Ectodermal cell (in vitro differentiated cells): ENCODE data around the gene ST6GALNAC6.
"Not testable (repeated sequence)": the region's sequence is repeated elsewhere in the genome, so short reads cannot be mapped to it uniquely, and the experiment has no call there.

ENCODE experiments used
- H3K27ac ChIP-seq: 2 replicates; pipeline ENCODE4 v1.7.0; 2013; ENCODE audit warnings: mild to moderate bottlenecking, low read depth, low read length; ENCODE audit not compliant: insufficient read depth, poor library complexity, severe bottlenecking
- H3K27me3 ChIP-seq: 2 replicates; pipeline ENCODE4 v1.7.0; 2013; ENCODE audit warnings: mild to moderate bottlenecking, low read length; ENCODE audit not compliant: insufficient read depth, control insufficient read depth, poor library complexity, severe bottlenecking
- H3K36me3 ChIP-seq: one replicate; pipeline ENCODE4 v1.7.0; 2013; ENCODE audit warnings: low read length; ENCODE audit not compliant: control insufficient read depth, insufficient read depth
- H3K4me1 ChIP-seq: one replicate; pipeline ENCODE4 v1.7.0; 2013; ENCODE audit warnings: low read length; ENCODE audit not compliant: control insufficient read depth, insufficient read depth
- H3K4me3 ChIP-seq: 2 replicates; pipeline ENCODE4 v1.7.0; 2013; ENCODE audit warnings: low read depth, low read length, control low read depth; ENCODE audit not compliant: insufficient read depth
- H3K9me3 ChIP-seq: 2 replicates; pipeline ENCODE4 v1.7.0; 2013; ENCODE audit warnings: mild to moderate bottlenecking, low read length, moderate library complexity; ENCODE audit not compliant: control insufficient read depth
- WGBS, 2 experiments: methylation state at CpG; one replicate each; pipeline ENCODE4 v1.1.7; 2013; ENCODE audit warnings: missing lambda C conversion rate in 2 of 2; 5-methylcytosine and 5-hydroxymethylcytosine counted together

The ST6GALNAC6 gene

GRCh38 chr9:127844821-127845359, 54.5 kb downstream of the ST6GALNAC6 start:
- Histone ChIP-seq H3K4me1 (peaks cover 5% of the 10 kb centered on the region), H3K36me3 (no peaks in the 10 kb centered on the region), H3K27me3 (no peaks in the 10 kb centered on the region), H3K27ac (no peak overlapping the region), H3K4me3 (no peak overlapping the region), H3K9me3 (no peaks in the 10 kb centered on the region)
- whole genome bisulfite sequencing, 2 experiments = 78 to 81% methylated on average over 16 of the region's 16 CpGs

- no peak overlapping the region for H3K4me3 ChIP-seq
- WGBS, 2 experiments = 93 to 96% methylated on average over 15 of the region's 15 CpGs
- peaks cover 15% of the 10 kb centered on the region for H3K4me1 ChIP-seq
- no peaks in the 10 kb centered on the region for H3K9me3 ChIP-seq
- no peak overlapping the region for H3K27ac ChIP-seq
- H3K27me3 ChIP-seq = no peaks in the 10 kb centered on the region
- no peaks in the 10 kb centered on the region for H3K36me3 ChIP-seq
Observed at GRCh38 chr9:127841087-127841835, 58.1 kb downstream of the ST6GALNAC6 start.

GRCh38 chr9:127838375-127839078, 60.9 kb downstream of the ST6GALNAC6 start:
- Histone ChIP-seq H3K36me3 (no peaks in the 10 kb centered on the region), H3K4me1 (peaks cover 19% of the 10 kb centered on the region), H3K9me3 (no peaks in the 10 kb centered on the region), H3K27me3 (no peaks in the 10 kb centered on the region), H3K27ac (no peak overlapping the region), H3K4me3 (no peak overlapping the region)
- WGBS, 2 experiments = 80 to 82% methylated on average over 18 of the region's 18 CpGs

GRCh38 chr9:127837346-127837745, 62.1 kb downstream of the ST6GALNAC6 start:
- H3K27me3 ChIP-seq = no peaks in the 10 kb centered on the region
- peaks cover 19% of the 10 kb centered on the region for H3K4me1 ChIP-seq
- H3K4me3 ChIP-seq = no peak overlapping the region
- no peaks in the 10 kb centered on the region for H3K9me3 ChIP-seq
- 90 to 91% methylated on average over 4 of the region's 4 CpGs for WGBS, 2 experiments
- no peaks in the 10 kb centered on the region for H3K36me3 ChIP-seq
- H3K27ac ChIP-seq = no peak overlapping the region

- 90 to 94% methylated on average over 3 of the region's 3 CpGs for WGBS, 2 experiments
- not testable (repeated sequence) for H3K4me3 ChIP-seq, H3K27ac ChIP-seq
Observed at GRCh38 chr9:127836561-127836960, 62.8 kb downstream of the ST6GALNAC6 start.

GRCh38 chr9:127835991-127836516, 63.3 kb downstream of the ST6GALNAC6 start:
- Histone ChIP-seq H3K4me3 (no peak overlapping the region), H3K27me3 (no peaks in the 10 kb centered on the region), H3K36me3 (no peaks in the 10 kb centered on the region), H3K27ac (no peak overlapping the region), H3K4me1 (peaks cover 19% of the 10 kb centered on the region), H3K9me3 (no peaks in the 10 kb centered on the region)
- 69 to 70% methylated on average over 17 of the region's 17 CpGs for WGBS, 2 experiments

More at GRCh38 chr9:127836561-127836960, 62.8 kb downstream of the ST6GALNAC6 start:
- peaks cover 19% of the 10 kb centered on the region for H3K4me1 ChIP-seq
- not testable (repeated sequence) for H3K36me3 ChIP-seq, H3K27me3 ChIP-seq, H3K9me3 ChIP-seq
